ENCODE results near the gene HECW1.

HECW1 gene

DNA sequence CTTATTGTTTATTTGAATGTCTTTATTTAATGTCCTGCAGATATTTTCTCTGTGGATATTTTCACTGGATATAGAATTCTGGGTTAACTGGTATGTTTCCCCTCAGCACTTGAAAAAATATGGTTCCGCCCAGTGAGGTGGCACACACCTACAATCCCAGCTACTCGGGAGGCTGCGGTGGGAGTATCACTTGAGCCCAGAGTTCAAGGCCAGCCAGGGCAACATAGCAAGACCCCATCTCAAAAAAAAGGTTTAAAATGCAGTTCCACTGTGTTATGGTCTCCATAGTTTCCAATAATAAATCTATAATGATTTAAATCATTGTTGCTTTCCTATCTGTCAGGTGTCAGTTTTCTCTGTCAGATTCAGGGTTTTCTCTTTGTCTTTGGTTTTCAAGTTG lies 305.0 kb downstream of the HECW1 start:
- TF ChIP-seq TCF12 (IDR thresholded peaks at IDR 0.05; ENCODE audit: low read depth) (no peak), CEBPB (IDR thresholded peaks at IDR 0.05) (no peak), EP300 (IDR thresholded peaks at IDR 0.05; ENCODE audit: borderline replicate concordance) (no peak), EGR1 (IDR thresholded peaks at IDR 0.05) (no peak), FOXM1 (IDR thresholded peaks at IDR 0.05; ENCODE audit: borderline replicate concordance, low read depth) (no peak), YY1 (IDR thresholded peaks at IDR 0.05; ENCODE audit: low read depth) (no peak), TAF1 (IDR thresholded peaks at IDR 0.05; ENCODE audit: low read depth) (no peak), TEAD4 (IDR thresholded peaks at IDR 0.05) (no peak), RAD21 (IDR thresholded peaks at IDR 0.05; ENCODE audit: low read depth) (no peak), CREB1 (IDR thresholded peaks at IDR 0.05; ENCODE audit: low read depth) (no peak), ZBTB7A (IDR thresholded peaks at IDR 0.05; ENCODE audit: low read depth) (no peak)
- TF ChIP-seq, protein P1, sequence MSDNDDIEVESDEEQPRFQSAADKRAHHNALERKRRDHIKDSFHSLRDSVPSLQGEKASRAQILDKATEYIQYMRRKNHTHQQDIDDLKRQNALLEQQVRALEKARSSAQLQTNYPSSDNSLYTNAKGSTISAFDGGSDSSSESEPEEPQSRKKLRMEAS (IDR thresholded peaks at IDR 0.05): no peak
- TF ChIP-seq, protein P2, sequence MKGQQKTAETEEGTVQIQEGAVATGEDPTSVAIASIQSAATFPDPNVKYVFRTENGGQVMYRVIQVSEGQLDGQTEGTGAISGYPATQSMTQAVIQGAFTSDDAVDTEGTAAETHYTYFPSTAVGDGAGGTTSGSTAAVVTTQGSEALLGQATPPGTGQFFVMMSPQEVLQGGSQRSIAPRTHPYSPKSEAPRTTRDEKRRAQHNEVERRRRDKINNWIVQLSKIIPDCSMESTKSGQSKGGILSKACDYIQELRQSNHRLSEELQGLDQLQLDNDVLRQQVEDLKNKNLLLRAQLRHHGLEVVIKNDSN (IDR thresholded peaks at IDR 0.05): no peak

DNA sequence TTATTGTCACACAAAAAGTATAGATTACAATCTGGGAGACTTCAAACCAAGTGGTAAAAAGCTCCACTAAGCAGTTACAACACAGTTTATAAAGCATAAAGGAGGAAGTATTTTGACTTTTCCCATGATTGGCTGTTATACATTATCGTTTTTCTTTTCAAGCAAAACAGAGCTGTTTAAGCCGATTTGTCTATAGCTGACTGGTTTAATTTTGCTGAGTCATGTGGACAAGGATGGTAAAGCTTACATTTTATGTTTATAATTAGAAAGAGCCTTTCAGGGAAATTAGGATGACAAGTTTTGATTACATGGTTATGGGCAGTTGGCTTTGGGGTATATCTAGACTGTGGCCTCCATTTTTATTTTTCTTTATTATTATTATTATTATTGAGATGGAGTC lies 318.0 kb downstream of the HECW1 start:
- TF ChIP-seq YY1 (IDR thresholded peaks at IDR 0.05; ENCODE audit: low read depth) (no peak), FOXM1 (IDR thresholded peaks at IDR 0.05; ENCODE audit: borderline replicate concordance, low read depth) (no peak), EP300 (IDR thresholded peaks at IDR 0.05; ENCODE audit: borderline replicate concordance) (no peak), TEAD4 (IDR thresholded peaks at IDR 0.05) (no peak), RAD21 (IDR thresholded peaks at IDR 0.05; ENCODE audit: low read depth) (no peak), TCF12 (IDR thresholded peaks at IDR 0.05; ENCODE audit: low read depth) (no peak), EGR1 (IDR thresholded peaks at IDR 0.05) (no peak)
- TF ChIP-seq, protein P1 (IDR thresholded peaks at IDR 0.05): no peak

DNA sequence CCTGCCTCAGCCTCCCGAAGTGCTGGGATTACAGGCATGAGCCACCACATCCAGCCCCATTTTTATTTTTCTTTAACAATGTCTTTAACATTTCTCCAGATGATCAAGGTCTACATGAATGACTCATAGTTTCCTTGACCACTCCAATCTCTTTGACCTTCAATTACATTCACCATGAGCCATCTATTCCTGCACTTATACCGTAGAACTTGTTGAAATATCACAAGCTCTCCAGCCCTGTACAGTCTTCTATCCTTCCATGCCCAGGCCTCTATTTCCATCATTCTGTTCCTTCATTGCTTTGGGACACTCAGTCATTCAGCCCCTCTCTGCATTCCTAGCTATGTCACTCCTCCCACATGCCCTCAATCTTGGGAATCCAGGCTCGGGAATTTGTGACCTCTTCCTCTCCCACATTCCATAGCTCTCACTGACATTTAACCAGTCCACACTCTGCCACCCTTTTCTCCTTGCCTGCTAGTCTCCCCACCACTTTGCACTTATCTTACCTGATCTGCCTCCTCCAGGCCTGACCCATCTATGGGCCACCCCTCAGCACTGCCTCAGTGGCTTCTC lies 318.7 kb downstream of the HECW1 start:
- TF ChIP-seq YY1 (IDR thresholded peaks at IDR 0.05; ENCODE audit: low read depth) (no peak), TAF1 (IDR thresholded peaks at IDR 0.05; ENCODE audit: low read depth) (no peak), RAD21 (IDR thresholded peaks at IDR 0.05; ENCODE audit: low read depth) (no peak), TEAD4 (IDR thresholded peaks at IDR 0.05) (no peak), FOXM1 (IDR thresholded peaks at IDR 0.05; ENCODE audit: borderline replicate concordance, low read depth) (no peak), CREB1 (IDR thresholded peaks at IDR 0.05; ENCODE audit: low read depth) (no peak), CEBPB (IDR thresholded peaks at IDR 0.05) (no peak), EGR1 (IDR thresholded peaks at IDR 0.05) (no peak), TCF12 (IDR thresholded peaks at IDR 0.05; ENCODE audit: low read depth) (no peak), ZBTB7A (IDR thresholded peaks at IDR 0.05; ENCODE audit: low read depth) (no peak), EP300 (IDR thresholded peaks at IDR 0.05; ENCODE audit: borderline replicate concordance) (no peak), NFIC (IDR thresholded peaks at IDR 0.05) (no peak)
- TF ChIP-seq, protein P1 (IDR thresholded peaks at IDR 0.05): no peak
- TF ChIP-seq, protein P2 (IDR thresholded peaks at IDR 0.05): no peak
- TF ChIP-seq, protein P3, sequence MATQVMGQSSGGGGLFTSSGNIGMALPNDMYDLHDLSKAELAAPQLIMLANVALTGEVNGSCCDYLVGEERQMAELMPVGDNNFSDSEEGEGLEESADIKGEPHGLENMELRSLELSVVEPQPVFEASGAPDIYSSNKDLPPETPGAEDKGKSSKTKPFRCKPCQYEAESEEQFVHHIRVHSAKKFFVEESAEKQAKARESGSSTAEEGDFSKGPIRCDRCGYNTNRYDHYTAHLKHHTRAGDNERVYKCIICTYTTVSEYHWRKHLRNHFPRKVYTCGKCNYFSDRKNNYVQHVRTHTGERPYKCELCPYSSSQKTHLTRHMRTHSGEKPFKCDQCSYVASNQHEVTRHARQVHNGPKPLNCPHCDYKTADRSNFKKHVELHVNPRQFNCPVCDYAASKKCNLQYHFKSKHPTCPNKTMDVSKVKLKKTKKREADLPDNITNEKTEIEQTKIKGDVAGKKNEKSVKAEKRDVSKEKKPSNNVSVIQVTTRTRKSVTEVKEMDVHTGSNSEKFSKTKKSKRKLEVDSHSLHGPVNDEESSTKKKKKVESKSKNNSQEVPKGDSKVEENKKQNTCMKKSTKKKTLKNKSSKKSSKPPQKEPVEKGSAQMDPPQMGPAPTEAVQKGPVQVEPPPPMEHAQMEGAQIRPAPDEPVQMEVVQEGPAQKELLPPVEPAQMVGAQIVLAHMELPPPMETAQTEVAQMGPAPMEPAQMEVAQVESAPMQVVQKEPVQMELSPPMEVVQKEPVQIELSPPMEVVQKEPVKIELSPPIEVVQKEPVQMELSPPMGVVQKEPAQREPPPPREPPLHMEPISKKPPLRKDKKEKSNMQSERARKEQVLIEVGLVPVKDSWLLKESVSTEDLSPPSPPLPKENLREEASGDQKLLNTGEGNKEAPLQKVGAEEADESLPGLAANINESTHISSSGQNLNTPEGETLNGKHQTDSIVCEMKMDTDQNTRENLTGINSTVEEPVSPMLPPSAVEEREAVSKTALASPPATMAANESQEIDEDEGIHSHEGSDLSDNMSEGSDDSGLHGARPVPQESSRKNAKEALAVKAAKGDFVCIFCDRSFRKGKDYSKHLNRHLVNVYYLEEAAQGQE (IDR thresholded peaks at IDR 0.05; ENCODE audit: low read depth): no peak

DNA sequence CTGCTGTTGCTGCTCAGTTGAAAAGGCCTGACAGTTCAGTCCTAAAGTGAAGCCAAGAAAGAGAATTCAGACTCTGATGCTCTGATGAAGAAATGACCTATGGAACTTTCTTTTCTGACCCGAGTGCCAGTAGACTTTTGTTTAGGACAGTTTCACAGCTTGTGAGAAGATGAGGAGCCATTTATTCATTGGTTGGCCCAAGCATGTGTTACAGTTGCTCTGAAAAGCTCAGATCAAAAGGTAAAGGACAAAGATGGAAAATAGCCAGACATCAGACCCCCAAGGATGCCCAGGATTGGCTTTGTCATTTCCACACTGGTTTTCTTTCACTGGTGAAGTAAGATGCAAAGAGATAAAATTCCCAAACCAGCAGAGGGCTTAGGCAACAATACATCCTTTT lies 321.2 kb downstream of the HECW1 start:
- TF ChIP-seq CREB1 (IDR thresholded peaks at IDR 0.05; ENCODE audit: low read depth) (no peak), TCF12 (IDR thresholded peaks at IDR 0.05; ENCODE audit: low read depth) (no peak), YY1 (IDR thresholded peaks at IDR 0.05; ENCODE audit: low read depth) (no peak), EP300 (IDR thresholded peaks at IDR 0.05; ENCODE audit: borderline replicate concordance) (no peak), NFIC (IDR thresholded peaks at IDR 0.05) (no peak), CEBPB (IDR thresholded peaks at IDR 0.05) (no peak), TEAD4 (IDR thresholded peaks at IDR 0.05) (no peak), TAF1 (IDR thresholded peaks at IDR 0.05; ENCODE audit: low read depth) (no peak), RAD21 (IDR thresholded peaks at IDR 0.05; ENCODE audit: low read depth) (no peak), ZBTB7A (IDR thresholded peaks at IDR 0.05; ENCODE audit: low read depth) (no peak), FOXM1 (IDR thresholded peaks at IDR 0.05; ENCODE audit: borderline replicate concordance, low read depth) (no peak), EGR1 (IDR thresholded peaks at IDR 0.05) (no peak)
- TF ChIP-seq, protein P3 (IDR thresholded peaks at IDR 0.05; ENCODE audit: low read depth): no peak
- TF ChIP-seq, protein P1 (IDR thresholded peaks at IDR 0.05): no peak
- TF ChIP-seq, protein P2 (IDR thresholded peaks at IDR 0.05): no peak
